AG04450 (cell line): Measurements from ENCODE around the gene RAPGEF2. TPM values are rescaled to one million over a fixed set of nuclear protein-coding genes. Genes with fewer than 3 reads are reported as not detected.
"Not testable (repeated sequence)": the region's sequence is repeated elsewhere in the genome, so short reads cannot be mapped to it uniquely, and the experiment has no call there.

ENCODE experiments used
- CTCF ChIA-PET: fragments of 300-600, 350-600 bp; formaldehyde crosslinking; extraction: SDS; loops from one replicate; lab custom pipeline; 2022; ENCODE audit warnings: antibody characterized with exemption, inconsistent platforms; lab: Charles Lee
- POLR2A ChIA-PET: fragments of 350-600 bp; formaldehyde crosslinking; extraction: SDS; loops from one replicate; lab custom pipeline; 2021; ENCODE audit warnings: antibody characterized with exemption, inconsistent platforms; lab: Yijun Ruan, JAX
- DNase-seq: peaks from one replicate; pipeline ENCODE4 v3.0.0-alpha.2; 2011; ENCODE audit warnings: low read depth, low spot score
- H3K27ac ChIP-seq: one replicate; pipeline ENCODE4 v1.5.1; 2012; ENCODE audit warnings: low read depth, low read length, control low read depth
- H3K27me3 ChIP-seq: one replicate; pipeline ENCODE4 v1.6.0; 2012; ENCODE audit warnings: low read length; ENCODE audit not compliant: control insufficient read depth, insufficient read depth
- H3K4me3 ChIP-seq: 2 replicates; pipeline ENCODE4 v1.5.1; 2011; ENCODE audit warnings: mild to moderate bottlenecking, low read depth, low read length, control low read depth
- H3K9me3 ChIP-seq: 2 replicates; pipeline ENCODE4 v1.5.1; 2012; ENCODE audit warnings: low read length; ENCODE audit not compliant: control insufficient read depth, insufficient read depth
- CTCF ChIP-seq: IDR thresholded peaks from 2 replicates; pipeline ENCODE4 v1.5.1; 2011; ENCODE audit warnings: low read depth, low read length, control low read depth, inconsistent platforms
- polyA plus RNA-seq: library from polyadenylated mRNA; depleted of rRNA; stranded (reverse); fragments of >200 nt; gene quantifications from 2 replicates; pipeline ENCODE4 v1.2.3, GENCODE V29; 2011

Gene RAPGEF2
- polyA plus RNA-seq, 1 experiment: 51.5 TPM

GRCh38 chr4:159108124-159108523, 5.2 kb downstream of the RAPGEF2 start:
- CTCF ChIA-PET: interaction anchor here (0.7 to 0.8 kb wide), 2 partner anchors 95 to 250 kb away, joined by 3 to 4 read pairs; no protein-coding TSS in a partner anchor
- TF ChIP-seq CTCF: no peak
- no peak for DNase-seq
- H3K4me3 ChIP-seq: no peak overlapping the region
- peaks cover 3% of the 10 kb centered on the region; the same call in 1 of the 2 replicates for H3K9me3 ChIP-seq
- no peak overlapping the region for H3K27ac ChIP-seq
- H3K27me3 ChIP-seq: no peaks in the 10 kb centered on the region
- POLR2A ChIA-PET: no interaction called here

GRCh38 chr4:159110961-159111360, 8.1 kb downstream of the RAPGEF2 start:
- H3K9me3 ChIP-seq: no peaks in the 10 kb centered on the region
- TF ChIP-seq CTCF: no peak
- H3K4me3 ChIP-seq: no peak overlapping the region
- ChIA-PET CTCF (interaction anchor here (0.6 to 0.8 kb wide), 2 partner anchors 68 to 253 kb away, joined by 3 to 4 read pairs; no protein-coding TSS in a partner anchor), POLR2A (no interaction called here)
- no peak for DNase-seq
- no peaks in the 10 kb centered on the region for H3K27me3 ChIP-seq
- H3K27ac ChIP-seq: no peak overlapping the region

- Histone ChIP-seq H3K9me3 (no peaks in the 10 kb centered on the region), H3K27me3 (no peaks in the 10 kb centered on the region), H3K4me3 (no peak overlapping the region), H3K27ac (no peak overlapping the region)
- POLR2A ChIA-PET: no interaction called here
- CTCF ChIA-PET: interaction anchor here (0.6 to 1.0 kb wide), 3 partner anchors 9 to 253 kb away, joined by 3 to 4 read pairs (median 4); no protein-coding TSS in a partner anchor
- DNase-seq: no peak
- no peak for TF ChIP-seq CTCF
Observed at GRCh38 chr4:159111416-159111815, 8.5 kb downstream of the RAPGEF2 start.

GRCh38 chr4:159113366-159113765, 10.5 kb downstream of the RAPGEF2 start:
- DNase-seq, H3K4me3 ChIP-seq, POLR2A ChIA-PET, H3K27me3 ChIP-seq, H3K27ac ChIP-seq, H3K9me3 ChIP-seq: not testable (repeated sequence)
- CTCF ChIA-PET: interaction anchor here (0.6 to 0.9 kb wide), 3 partner anchors 37 to 207 kb away, joined by 3 to 7 read pairs (median 3); no protein-coding TSS in a partner anchor

DNA sequence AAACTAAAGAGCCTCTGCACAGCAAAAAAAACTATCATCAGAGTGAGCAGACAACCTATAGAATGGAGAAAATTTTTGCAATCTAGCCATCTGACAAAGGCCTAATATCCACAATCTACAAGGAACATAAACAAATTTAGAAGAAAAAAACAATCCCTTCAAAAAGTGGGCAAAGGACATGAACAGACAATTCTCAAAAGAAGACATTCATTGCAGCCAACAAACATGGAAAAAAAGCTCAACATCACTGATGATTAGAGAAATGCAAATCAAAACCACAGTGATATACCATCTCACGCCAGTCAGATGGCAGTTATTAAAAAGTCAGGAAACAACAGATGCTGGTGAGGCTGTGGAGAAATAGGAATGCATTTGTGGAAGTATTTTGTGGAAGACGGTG, 13.2 kb downstream of the RAPGEF2 start:
- DNase-seq, H3K4me3 ChIP-seq, POLR2A ChIA-PET, CTCF ChIA-PET, H3K27me3 ChIP-seq, H3K9me3 ChIP-seq, H3K27ac ChIP-seq: not testable (repeated sequence)

DNA sequence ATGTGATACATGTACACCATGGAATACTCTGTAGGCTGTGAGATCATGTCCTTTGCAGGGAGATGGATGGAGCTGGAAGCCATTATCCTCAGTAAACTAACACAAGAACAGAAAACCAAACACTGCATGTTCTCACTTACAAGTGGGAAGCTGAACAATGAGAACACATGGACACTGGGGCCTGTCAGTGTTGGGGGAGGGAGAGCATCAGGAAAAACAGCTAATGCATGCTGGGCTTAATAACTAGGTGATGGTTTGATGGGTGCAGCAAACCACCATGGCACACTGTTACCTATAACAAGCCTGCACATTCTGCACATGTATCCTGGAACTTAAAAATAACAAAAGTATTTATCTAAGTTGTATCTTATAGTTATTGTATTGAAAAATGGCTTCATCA, 13.8 kb downstream of the RAPGEF2 start:
- H3K27ac ChIP-seq, H3K4me3 ChIP-seq, H3K9me3 ChIP-seq, DNase-seq, H3K27me3 ChIP-seq, CTCF ChIA-PET, POLR2A ChIA-PET: not testable (repeated sequence)
